HL-60 (cell line): ENCODE data around the gene TMPRSS3.

Source experiments
- DNase-seq, 2 experiments: peaks; one replicate each; pipeline ENCODE4 v3.0.0-alpha.2; 2010 to 2020; ENCODE audit warnings: low read depth in 1 of 2, low spot score in 1 of 2
- H3K27ac ChIP-seq: fragments of 250-450 bp; sonication (Bioruptor Pico); replicated peaks from 2 replicates; pipeline ENCODE4 v1.5.1; 2020; ENCODE audit warnings: mild to moderate bottlenecking, moderate library complexity
- H3K27me3 ChIP-seq: fragments of 250-450 bp; sonication (Bioruptor Pico); 2 replicates; pipeline ENCODE4 v1.5.1; 2021; ENCODE audit warnings: mild to moderate bottlenecking, moderate library complexity; ENCODE audit not compliant: insufficient read depth, poor library complexity, severe bottlenecking
- H3K4me3 ChIP-seq: replicated peaks from 2 replicates; pipeline ENCODE4 v1.5.1; 2011; ENCODE audit warnings: mild to moderate bottlenecking, control low read depth, low read length; ENCODE audit not compliant: insufficient read depth
- GABPA ChIP-seq: IDR thresholded peaks from 2 replicates; pipeline ENCODE4 v1.6.1; 2012; ENCODE audit warnings: low read depth
- POLR2AphosphoS5 ChIP-seq: IDR thresholded peaks from 2 replicates; pipeline ENCODE4 v1.6.1; 2012; ENCODE audit warnings: low read depth
- SPI1 ChIP-seq: IDR thresholded peaks from 2 replicates; pipeline ENCODE4 v1.6.1; 2012; ENCODE audit warnings: low read depth, mild to moderate bottlenecking, borderline replicate concordance
- TF ChIP-seq, protein P1 (sequence below): IDR thresholded peaks from 2 replicates; pipeline ENCODE4 v1.6.1; 2012; ENCODE audit warnings: low read depth; ENCODE audit not compliant: insufficient replicate concordance
- TF ChIP-seq, protein P2 (sequence below): IDR thresholded peaks from one replicate; pipeline ENCODE4 v1.5.1; 2011; ENCODE audit warnings: low read length, control low read depth, inconsistent platforms; ENCODE audit not compliant: insufficient read depth

The TMPRSS3 gene

DNA sequence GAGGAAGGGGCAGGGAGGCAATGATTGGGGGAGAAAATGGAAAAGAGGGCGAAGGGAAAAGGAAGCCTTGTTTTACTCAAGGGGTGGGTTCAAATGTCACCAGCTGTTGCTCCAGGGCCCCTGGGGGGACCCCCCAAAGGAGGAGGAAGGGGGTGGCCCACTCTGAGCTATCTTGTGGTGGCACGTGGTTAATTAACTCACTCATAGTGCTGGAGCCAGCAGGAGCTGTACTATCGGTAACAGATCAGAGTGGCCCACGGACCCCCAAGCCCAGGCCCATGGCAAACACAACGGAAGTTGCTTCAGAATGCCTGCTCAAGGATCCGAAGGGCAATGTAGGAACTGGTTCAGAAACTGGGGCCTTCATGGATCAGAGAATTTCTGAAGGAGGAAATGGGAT, 52.3 kb downstream of the TMPRSS3 start:
- Histone ChIP-seq H3K27me3 (no peaks in the 10 kb centered on the region), H3K4me3 (no peak overlapping the region), H3K27ac (no peak overlapping the region)
- TF ChIP-seq, protein P1, sequence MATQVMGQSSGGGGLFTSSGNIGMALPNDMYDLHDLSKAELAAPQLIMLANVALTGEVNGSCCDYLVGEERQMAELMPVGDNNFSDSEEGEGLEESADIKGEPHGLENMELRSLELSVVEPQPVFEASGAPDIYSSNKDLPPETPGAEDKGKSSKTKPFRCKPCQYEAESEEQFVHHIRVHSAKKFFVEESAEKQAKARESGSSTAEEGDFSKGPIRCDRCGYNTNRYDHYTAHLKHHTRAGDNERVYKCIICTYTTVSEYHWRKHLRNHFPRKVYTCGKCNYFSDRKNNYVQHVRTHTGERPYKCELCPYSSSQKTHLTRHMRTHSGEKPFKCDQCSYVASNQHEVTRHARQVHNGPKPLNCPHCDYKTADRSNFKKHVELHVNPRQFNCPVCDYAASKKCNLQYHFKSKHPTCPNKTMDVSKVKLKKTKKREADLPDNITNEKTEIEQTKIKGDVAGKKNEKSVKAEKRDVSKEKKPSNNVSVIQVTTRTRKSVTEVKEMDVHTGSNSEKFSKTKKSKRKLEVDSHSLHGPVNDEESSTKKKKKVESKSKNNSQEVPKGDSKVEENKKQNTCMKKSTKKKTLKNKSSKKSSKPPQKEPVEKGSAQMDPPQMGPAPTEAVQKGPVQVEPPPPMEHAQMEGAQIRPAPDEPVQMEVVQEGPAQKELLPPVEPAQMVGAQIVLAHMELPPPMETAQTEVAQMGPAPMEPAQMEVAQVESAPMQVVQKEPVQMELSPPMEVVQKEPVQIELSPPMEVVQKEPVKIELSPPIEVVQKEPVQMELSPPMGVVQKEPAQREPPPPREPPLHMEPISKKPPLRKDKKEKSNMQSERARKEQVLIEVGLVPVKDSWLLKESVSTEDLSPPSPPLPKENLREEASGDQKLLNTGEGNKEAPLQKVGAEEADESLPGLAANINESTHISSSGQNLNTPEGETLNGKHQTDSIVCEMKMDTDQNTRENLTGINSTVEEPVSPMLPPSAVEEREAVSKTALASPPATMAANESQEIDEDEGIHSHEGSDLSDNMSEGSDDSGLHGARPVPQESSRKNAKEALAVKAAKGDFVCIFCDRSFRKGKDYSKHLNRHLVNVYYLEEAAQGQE, result no peak
- TF ChIP-seq POLR2AphosphoS5 (no peak), SPI1 (no peak), GABPA (no peak)
- TF ChIP-seq, protein P2, sequence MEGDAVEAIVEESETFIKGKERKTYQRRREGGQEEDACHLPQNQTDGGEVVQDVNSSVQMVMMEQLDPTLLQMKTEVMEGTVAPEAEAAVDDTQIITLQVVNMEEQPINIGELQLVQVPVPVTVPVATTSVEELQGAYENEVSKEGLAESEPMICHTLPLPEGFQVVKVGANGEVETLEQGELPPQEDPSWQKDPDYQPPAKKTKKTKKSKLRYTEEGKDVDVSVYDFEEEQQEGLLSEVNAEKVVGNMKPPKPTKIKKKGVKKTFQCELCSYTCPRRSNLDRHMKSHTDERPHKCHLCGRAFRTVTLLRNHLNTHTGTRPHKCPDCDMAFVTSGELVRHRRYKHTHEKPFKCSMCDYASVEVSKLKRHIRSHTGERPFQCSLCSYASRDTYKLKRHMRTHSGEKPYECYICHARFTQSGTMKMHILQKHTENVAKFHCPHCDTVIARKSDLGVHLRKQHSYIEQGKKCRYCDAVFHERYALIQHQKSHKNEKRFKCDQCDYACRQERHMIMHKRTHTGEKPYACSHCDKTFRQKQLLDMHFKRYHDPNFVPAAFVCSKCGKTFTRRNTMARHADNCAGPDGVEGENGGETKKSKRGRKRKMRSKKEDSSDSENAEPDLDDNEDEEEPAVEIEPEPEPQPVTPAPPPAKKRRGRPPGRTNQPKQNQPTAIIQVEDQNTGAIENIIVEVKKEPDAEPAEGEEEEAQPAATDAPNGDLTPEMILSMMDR, result no peak
- DNase-seq, result no peak

DNA sequence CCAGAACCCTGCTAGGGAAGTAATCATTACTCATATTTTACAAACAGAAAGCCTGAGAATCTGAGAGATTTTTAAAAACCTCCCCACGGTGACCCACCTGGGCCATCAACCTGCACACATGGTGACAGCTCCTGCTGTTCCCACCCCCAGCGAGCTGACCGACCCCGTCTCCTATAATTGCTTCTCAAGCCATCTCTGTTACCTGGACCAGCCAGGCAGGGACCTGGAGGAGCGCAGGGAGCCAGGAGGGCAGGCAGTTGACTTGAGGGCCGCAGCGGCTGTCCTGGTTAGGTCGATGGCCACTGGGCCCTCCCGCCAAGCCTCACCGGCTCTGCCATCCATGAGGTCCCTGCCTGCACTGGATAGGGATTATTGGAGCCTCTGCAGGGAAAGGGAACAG, 52.8 kb downstream of the TMPRSS3 start:
- Histone ChIP-seq H3K4me3 (no peak overlapping the region), H3K27ac (no peak overlapping the region), H3K27me3 (no peaks in the 10 kb centered on the region)
- TF ChIP-seq POLR2AphosphoS5, result no peak
- no peak for TF ChIP-seq SPI1
- TF ChIP-seq, protein P2, result no peak
- TF ChIP-seq, protein P1, result no peak
- no peak for TF ChIP-seq GABPA
- DNase-seq, result no peak

DNA sequence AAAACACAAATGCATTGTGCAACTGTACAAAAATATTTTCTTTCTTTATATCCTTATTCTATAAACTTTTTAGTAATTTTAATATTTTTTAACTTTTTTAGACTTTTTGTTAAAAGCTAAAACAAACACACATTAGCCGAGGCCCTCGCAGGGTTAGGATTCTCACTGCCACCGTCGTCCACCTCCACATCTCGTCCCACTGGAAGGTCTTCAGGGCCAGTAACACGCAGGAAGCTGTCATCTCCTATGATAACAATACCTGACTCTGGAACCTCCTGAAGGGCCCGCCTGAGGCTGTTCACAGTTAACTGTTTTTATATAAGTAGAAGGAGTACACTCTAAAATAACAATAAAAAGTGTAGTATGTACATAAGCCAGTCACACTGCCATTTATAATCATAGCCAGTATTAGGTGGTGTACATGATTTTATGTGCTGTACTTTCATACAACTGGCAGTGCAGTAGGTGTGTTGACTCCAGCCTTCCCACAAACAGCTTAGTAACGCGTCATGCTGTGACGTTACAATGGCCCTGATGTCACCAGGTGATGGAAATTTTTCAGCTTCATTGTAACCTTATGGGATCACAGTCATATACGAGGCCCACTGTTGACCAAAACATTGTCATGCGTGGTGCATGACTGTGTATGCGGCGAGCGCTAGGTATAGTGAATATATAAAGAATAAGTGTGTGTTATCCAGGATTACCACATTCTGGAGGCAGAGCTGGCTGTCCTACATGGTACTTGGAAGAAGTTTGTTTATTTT, 53.9 kb downstream of the TMPRSS3 start:
- TF ChIP-seq SPI1 (no peak), GABPA (no peak), POLR2AphosphoS5 (no peak)
- TF ChIP-seq, protein P2, result no peak
- TF ChIP-seq, protein P1, result no peak
- no peak for DNase-seq
- Histone ChIP-seq H3K27ac (no peak overlapping the region), H3K27me3 (no peaks in the 10 kb centered on the region), H3K4me3 (no peak overlapping the region)
